Smooth muscle cell (in vitro differentiated cells): ENCODE data around the gene KRT12. TPM values are rescaled to one million over a fixed set of nuclear protein-coding genes. Genes with fewer than 3 reads are reported as not detected.
"Not testable (repeated sequence)": the region's sequence is repeated elsewhere in the genome, so short reads cannot be mapped to it uniquely, and the experiment has no call there.

Source experiments
- DNase-seq: peaks from one replicate; lab custom pipeline; 2025; ENCODE audit not compliant: unreplicated experiment; lab: John Stamatoyannopoulos, UW
- H2AFZ ChIP-seq: fragments of 200-600 bp; sonication (generic); 2 replicates; pipeline ENCODE4 v1.6.0; 2016; ENCODE audit warnings: antibody characterized with exemption, low read depth, mild to moderate bottlenecking
- H3F3A ChIP-seq: fragments of 200-600 bp; sonication (generic); 2 replicates; pipeline ENCODE4 v1.6.0; 2017; ENCODE audit warnings: antibody characterized with exemption, low read depth
- H3K27ac ChIP-seq: fragments of 200-600 bp; sonication (generic); 2 replicates; pipeline ENCODE4 v1.5.1; 2016; ENCODE audit warnings: low read depth, mild to moderate bottlenecking
- H3K27me3 ChIP-seq: fragments of 200-600 bp; sonication (generic); 2 replicates; pipeline ENCODE4 v1.6.1; 2016; ENCODE audit warnings: low read depth, mild to moderate bottlenecking
- H3K36me3 ChIP-seq: fragments of 200-600 bp; sonication (generic); 2 replicates; pipeline ENCODE4 v1.5.1; 2016; ENCODE audit warnings: low read depth
- H3K4me1 ChIP-seq: fragments of 200-600 bp; sonication (generic); 2 replicates; pipeline ENCODE4 v1.5.1; 2016; ENCODE audit warnings: low read depth
- H3K4me2 ChIP-seq: fragments of 200-600 bp; sonication (generic); 2 replicates; pipeline ENCODE4 v1.6.0; 2016; ENCODE audit warnings: mild to moderate bottlenecking
- H3K4me3 ChIP-seq: fragments of 200-600 bp; sonication (generic); 2 replicates; pipeline ENCODE4 v1.5.1; 2016; ENCODE audit warnings: mild to moderate bottlenecking
- H3K79me2 ChIP-seq: fragments of 200-600 bp; sonication (generic); 2 replicates; pipeline ENCODE4 v1.6.0; 2016; ENCODE audit warnings: low read depth, mild to moderate bottlenecking
- H3K9ac ChIP-seq: fragments of 200-600 bp; sonication (generic); 2 replicates; pipeline ENCODE4 v1.6.0; 2016; ENCODE audit warnings: low read depth
- H3K9me3 ChIP-seq: fragments of 200-600 bp; sonication (generic); replicated peaks from 2 replicates; pipeline ENCODE4 v1.5.1; 2016; ENCODE audit warnings: low read depth
- H4K20me1 ChIP-seq: fragments of 200-600 bp; sonication (generic); 2 replicates; pipeline ENCODE4 v1.6.0; 2016; ENCODE audit warnings: low read depth
- CTCF ChIP-seq: fragments of 200-600 bp; sonication (generic); IDR thresholded peaks from 2 replicates; pipeline ENCODE4 v1.5.1; 2017; ENCODE audit warnings: borderline replicate concordance, mild to moderate bottlenecking, antibody characterized with exemption; ENCODE audit not compliant: insufficient read depth, poor library complexity, severe bottlenecking
- WGBS: methylation state at CpG from one replicate; pipeline ENCODE4 v1.1.7; 2016; ENCODE audit warnings: low lambda C conversion rate; 5-methylcytosine and 5-hydroxymethylcytosine counted together
- polyA plus RNA-seq: library from polyadenylated mRNA; unstranded; fragments of >200 nt; fragmentation: Nextera tagmentation; extraction: Ambion mirVana; gene quantifications from 2 replicates; pipeline ENCODE4 v1.2.1, GENCODE V29; 2016
- total RNA-seq: library from RNA; depleted of rRNA; stranded (reverse); fragments of >200 nt; gene quantifications from 2 replicates; pipeline ENCODE4 v1.2.3, GENCODE V29; 2014

The KRT12 gene
- total and polyA plus RNA-seq, 2 experiments from 2014 or later, result not detected

GRCh38 chr17:40859536-40859935 lies 7.5 kb downstream of the KRT12 start:
- no peaks in the 10 kb centered on the region for H3K27me3 ChIP-seq
- TF ChIP-seq CTCF, result no peak
- H3K9me3 ChIP-seq, result no peaks in the 10 kb centered on the region
- no peaks in the 10 kb centered on the region for H3K36me3 ChIP-seq
- H4K20me1 ChIP-seq, result no peaks in the 10 kb centered on the region
- no peak overlapping the region for H3K4me3 ChIP-seq
- no peak overlapping the region for H3K4me2 ChIP-seq
- H3K9ac ChIP-seq, result no peak overlapping the region
- no peak for DNase-seq
- WGBS, result 83% methylated on average over 2 of the region's 2 CpGs
- no peak overlapping the region for H3K27ac ChIP-seq
- H3F3A ChIP-seq, result no peaks in the 10 kb centered on the region
- no peak overlapping the region for H2AFZ ChIP-seq
- no peaks in the 10 kb centered on the region for H3K79me2 ChIP-seq
- H3K4me1 ChIP-seq, result peaks cover 7% of the 10 kb centered on the region

GRCh38 chr17:40858667-40859066 lies 8.4 kb downstream of the KRT12 start:
- not testable (repeated sequence) for H2AFZ ChIP-seq, H3K9me3 ChIP-seq, H3K27ac ChIP-seq, DNase-seq, H3K36me3 ChIP-seq, H3K4me2 ChIP-seq, H3K4me1 ChIP-seq, H3K4me3 ChIP-seq, H4K20me1 ChIP-seq, H3K27me3 ChIP-seq, H3K9ac ChIP-seq, H3F3A ChIP-seq, H3K79me2 ChIP-seq
- WGBS, result 100% methylated on average over 2 of the region's 2 CpGs

- H3K79me2 ChIP-seq, result no peaks in the 10 kb centered on the region
- H3K9me3 ChIP-seq, result no peaks in the 10 kb centered on the region
- TF ChIP-seq CTCF, result no peak
- H3K4me2 ChIP-seq, result peak overlapping the region; percentile 3
- H3K36me3 ChIP-seq, result no peaks in the 10 kb centered on the region
- no peak overlapping the region for H3K9ac ChIP-seq
- 48% methylated on average over 5 of the region's 5 CpGs for WGBS
- no peaks in the 10 kb centered on the region for H3K27me3 ChIP-seq
- H3K27ac ChIP-seq, result no peak overlapping the region
- DNase-seq, result no peak
- no peak overlapping the region for H3K4me3 ChIP-seq
- H3K4me1 ChIP-seq, result peaks cover 7% of the 10 kb centered on the region
- peak overlapping the region; percentile 11 for H2AFZ ChIP-seq
- H4K20me1 ChIP-seq, result no peaks in the 10 kb centered on the region
- no peaks in the 10 kb centered on the region for H3F3A ChIP-seq
These were observed 9.5 kb downstream of the KRT12 start for GRCh38 chr17:40857535-40857934.

GRCh38 chr17:40854175-40854814 lies 12.7 kb downstream of the KRT12 start:
- Histone ChIP-seq H3K9ac (no peak overlapping the region), H3K4me3 (no peak overlapping the region), H4K20me1 (no peaks in the 10 kb centered on the region), H3K27me3 (peaks cover 2% of the 10 kb centered on the region), H3K4me1 (peaks cover 7% of the 10 kb centered on the region), H2AFZ (no peak overlapping the region), H3K4me2 (peak overlapping the region; percentile 64), H3K79me2 (no peaks in the 10 kb centered on the region), H3K27ac (peak overlapping the region; percentile 61), H3F3A (no peaks in the 10 kb centered on the region), H3K36me3 (no peaks in the 10 kb centered on the region), H3K9me3 (no peaks in the 10 kb centered on the region)
- WGBS, result 15% methylated on average over 6 of the region's 6 CpGs
- DNase-seq, result no peak
- TF ChIP-seq CTCF, result no peak
